Measurements from ENCODE around the gene PDS5B. TPM values are rescaled to one million over a fixed set of nuclear protein-coding genes. Genes with fewer than 3 reads are reported as not detected.

Gene PDS5B
- total RNA-seq, 2 donors from 2014 or later = 19.2 to 20.8 TPM

DNA sequence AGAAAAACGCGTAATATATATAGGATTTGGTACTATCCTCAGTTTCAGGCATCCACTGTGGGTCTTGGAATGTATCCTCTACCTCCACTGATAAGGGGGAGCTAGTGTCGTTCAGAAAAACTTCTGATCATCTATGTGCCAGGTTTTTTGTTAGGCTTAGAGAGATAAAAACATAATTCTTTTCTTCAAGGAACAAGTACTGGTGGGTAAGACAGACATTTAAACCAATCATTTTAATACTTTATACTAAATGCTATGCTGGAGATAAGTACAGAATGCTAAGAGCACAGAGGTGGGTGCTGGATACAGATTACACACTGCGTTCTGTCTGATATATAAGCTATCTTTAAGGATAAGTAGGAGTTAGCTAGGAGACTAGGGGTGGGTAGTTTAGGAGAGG lies 166.1 kb downstream of the PDS5B start:
- H3K27me3 ChIP-seq = no peaks in the 10 kb centered on the region
- ATAC-seq (no peak), DNase-seq (no peak)
- intact Hi-C loops (cut with DNase I) = no loop called here
- no peak overlapping the region for H3K27ac ChIP-seq
- no peaks in the 10 kb centered on the region for H3K9me3 ChIP-seq
- no peaks in the 10 kb centered on the region for H3K4me1 ChIP-seq
- no peak overlapping the region for H3K4me3 ChIP-seq
- 65 to 67% methylated on average over 4 of the region's 4 CpGs for WGBS, 2 donors
- no peaks in the 10 kb centered on the region for H3K36me3 ChIP-seq (replicated peaks in 1 of 2; ENCODE audit: insufficient read depth in 1 of 2, low read depth in 2 of 2)
- TF ChIP-seq CTCF (IDR thresholded peaks at IDR 0.05) (no peak), POLR2A (IDR thresholded peaks at IDR 0.05) (no peak)

DNA sequence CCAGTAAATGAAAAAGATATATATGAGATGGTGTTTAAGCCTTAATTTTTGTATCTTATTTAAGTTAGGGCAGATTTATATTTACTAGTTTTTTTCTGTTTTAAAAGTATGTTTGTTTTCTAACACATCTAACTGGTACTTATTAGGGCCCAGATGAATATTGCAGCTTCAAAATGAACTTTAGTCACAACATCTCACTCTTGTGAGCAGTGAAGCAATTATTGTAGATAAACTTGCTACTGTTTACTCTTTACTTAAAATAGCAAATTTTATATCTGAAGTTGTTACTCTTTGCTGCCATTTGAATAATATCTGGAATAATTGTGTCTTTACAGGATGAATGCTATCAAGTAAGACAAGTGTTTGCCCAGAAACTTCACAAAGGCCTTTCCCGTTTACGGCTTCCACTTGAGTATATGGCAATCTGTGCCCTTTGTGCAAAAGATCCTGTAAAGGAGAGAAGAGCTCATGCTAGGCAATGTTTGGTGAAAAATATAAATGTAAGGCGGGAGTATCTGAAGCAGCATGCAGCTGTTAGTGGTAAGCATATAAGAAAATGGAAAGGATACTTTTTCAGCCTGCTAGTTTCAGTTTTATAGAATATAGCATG lies 166.8 kb downstream of the PDS5B start:
- TF ChIP-seq CTCF (IDR thresholded peaks at IDR 0.05) (no peak), POLR2A (IDR thresholded peaks at IDR 0.05) (no peak)
- Histone ChIP-seq H3K9me3 (no peaks in the 10 kb centered on the region), H3K36me3 (replicated peaks in 1 of 2; ENCODE audit: insufficient read depth in 1 of 2, low read depth in 2 of 2) (no peaks in the 10 kb centered on the region), H3K4me3 (no peak overlapping the region), H3K4me1 (no peaks in the 10 kb centered on the region), H3K27ac (peak overlapping the region in 1 of 4 donors; percentile 11), H3K27me3 (no peaks in the 10 kb centered on the region)
- intact Hi-C loops (cut with DNase I) = no loop called here
- WGBS, 2 donors = 28 to 34% methylated on average over 3 of the region's 3 CpGs
- ATAC-seq = no peak
- no peak for DNase-seq

DNA sequence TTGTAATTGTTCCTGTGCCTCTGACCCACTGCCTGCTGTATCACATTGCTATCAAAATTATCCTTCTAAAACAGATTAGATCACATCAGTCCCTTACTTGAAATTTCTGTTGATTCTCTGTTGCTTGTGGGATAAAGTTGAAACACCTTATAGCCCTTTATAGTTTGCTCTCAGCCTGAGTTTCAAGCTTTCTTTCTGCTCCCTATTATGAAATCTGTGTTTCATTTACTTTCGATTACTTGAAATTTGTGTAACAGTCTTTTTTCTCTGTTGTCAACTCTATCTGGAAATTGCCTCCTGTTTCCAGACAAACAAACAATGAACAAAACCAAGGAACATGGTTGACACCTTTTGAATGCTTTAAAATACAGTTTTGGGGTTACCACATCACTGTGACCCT lies 167.9 kb downstream of the PDS5B start:
- 93 to 97% methylated on average over 1 of the region's 1 CpG for WGBS, 2 donors
- no peak for ATAC-seq

GRCh38 chr13:32759152-32759551 lies 172.9 kb downstream of the PDS5B start:
- Histone ChIP-seq H3K4me1 (no peaks in the 10 kb centered on the region), H3K4me3 (no peak overlapping the region), H3K9me3 (no peaks in the 10 kb centered on the region), H3K27me3 (no peaks in the 10 kb centered on the region), H3K27ac (no peak overlapping the region), H3K36me3 (replicated peaks in 1 of 2; ENCODE audit: insufficient read depth in 1 of 2, low read depth in 2 of 2) (peaks cover 0 to 13% of the 10 kb centered on the region in 2 donors)
- ATAC-seq = no peak
- no peak for DNase-seq
- intact Hi-C loops (cut with DNase I) = no loop called here
- TF ChIP-seq CTCF (IDR thresholded peaks at IDR 0.05) (no peak), POLR2A (IDR thresholded peaks at IDR 0.05) (no peak)
- WGBS, 2 donors = 90 to 92% methylated on average over 2 of the region's 2 CpGs

More for the DNA sequence above, 167.9 kb downstream of the PDS5B start:
- no peak for DNase-seq
- no peaks in the 10 kb centered on the region for H3K9me3 ChIP-seq
- intact Hi-C loops (cut with DNase I) = no loop called here
- H3K27me3 ChIP-seq = no peaks in the 10 kb centered on the region
- TF ChIP-seq CTCF (IDR thresholded peaks at IDR 0.05) = no peak
- no peak for TF ChIP-seq POLR2A (IDR thresholded peaks at IDR 0.05)
- H3K27ac ChIP-seq = no peak overlapping the region
- no peaks in the 10 kb centered on the region for H3K4me1 ChIP-seq
- H3K36me3 ChIP-seq (replicated peaks in 1 of 2; ENCODE audit: insufficient read depth in 1 of 2, low read depth in 2 of 2) = no peaks in the 10 kb centered on the region
- H3K4me3 ChIP-seq = no peak overlapping the region

DNA sequence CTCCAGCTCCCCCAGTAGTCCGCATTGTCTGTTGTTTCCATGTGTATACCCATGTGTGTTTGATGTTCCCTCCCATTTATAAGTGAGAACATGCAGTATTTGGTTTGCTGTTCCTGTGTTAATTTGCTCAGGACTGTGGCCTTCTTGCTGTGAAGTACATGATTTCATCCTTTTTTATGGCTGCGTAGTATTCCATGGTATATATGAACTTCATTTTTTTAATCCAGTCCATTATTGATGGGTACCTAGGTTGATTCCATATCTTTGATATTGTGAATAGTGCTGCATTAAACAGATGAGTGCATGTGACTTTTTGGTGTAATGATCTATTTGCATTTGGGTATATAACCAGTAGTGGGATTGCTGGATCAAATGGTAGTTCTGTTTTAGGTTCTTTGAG lies 175.2 kb downstream of the PDS5B start:
- H3K36me3 ChIP-seq (replicated peaks in 1 of 2; ENCODE audit: insufficient read depth in 1 of 2, low read depth in 2 of 2) = peaks cover 0 to 13% of the 10 kb centered on the region in 2 donors
- intact Hi-C loops (cut with DNase I) = no loop called here
- no peaks in the 10 kb centered on the region for H3K27me3 ChIP-seq
- WGBS, 2 donors = 92 to 98% methylated on average over 2 of the region's 2 CpGs
- no peaks in the 10 kb centered on the region for H3K9me3 ChIP-seq
- no peak for ATAC-seq
- DNase-seq = no peak
- H3K4me1 ChIP-seq = no peaks in the 10 kb centered on the region
- TF ChIP-seq POLR2A (IDR thresholded peaks at IDR 0.05) (no peak), CTCF (IDR thresholded peaks at IDR 0.05) (no peak)
- H3K27ac ChIP-seq = no peak overlapping the region
- H3K4me3 ChIP-seq = no peak overlapping the region
